ENCODE results near the gene BAD.

DNA sequence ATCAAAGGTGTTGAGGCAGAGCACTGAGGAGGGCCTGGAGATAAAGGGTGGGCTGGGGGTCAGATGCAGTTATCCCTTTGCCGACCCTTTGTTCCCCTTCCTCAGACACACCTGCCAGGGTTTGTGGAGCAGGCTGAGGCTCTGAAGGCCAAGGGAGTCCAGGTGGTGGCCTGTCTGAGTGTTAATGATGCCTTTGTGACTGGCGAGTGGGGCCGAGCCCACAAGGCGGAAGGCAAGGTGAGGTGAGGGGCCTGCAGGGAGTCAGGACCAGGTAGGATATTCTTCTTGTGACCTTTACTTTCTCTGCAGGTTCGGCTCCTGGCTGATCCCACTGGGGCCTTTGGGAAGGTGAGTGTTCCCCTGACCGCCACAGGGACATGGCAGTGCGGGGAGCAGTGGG is 36.1 kb upstream of the BAD start:
- TF ChIP-seq, protein P1, sequence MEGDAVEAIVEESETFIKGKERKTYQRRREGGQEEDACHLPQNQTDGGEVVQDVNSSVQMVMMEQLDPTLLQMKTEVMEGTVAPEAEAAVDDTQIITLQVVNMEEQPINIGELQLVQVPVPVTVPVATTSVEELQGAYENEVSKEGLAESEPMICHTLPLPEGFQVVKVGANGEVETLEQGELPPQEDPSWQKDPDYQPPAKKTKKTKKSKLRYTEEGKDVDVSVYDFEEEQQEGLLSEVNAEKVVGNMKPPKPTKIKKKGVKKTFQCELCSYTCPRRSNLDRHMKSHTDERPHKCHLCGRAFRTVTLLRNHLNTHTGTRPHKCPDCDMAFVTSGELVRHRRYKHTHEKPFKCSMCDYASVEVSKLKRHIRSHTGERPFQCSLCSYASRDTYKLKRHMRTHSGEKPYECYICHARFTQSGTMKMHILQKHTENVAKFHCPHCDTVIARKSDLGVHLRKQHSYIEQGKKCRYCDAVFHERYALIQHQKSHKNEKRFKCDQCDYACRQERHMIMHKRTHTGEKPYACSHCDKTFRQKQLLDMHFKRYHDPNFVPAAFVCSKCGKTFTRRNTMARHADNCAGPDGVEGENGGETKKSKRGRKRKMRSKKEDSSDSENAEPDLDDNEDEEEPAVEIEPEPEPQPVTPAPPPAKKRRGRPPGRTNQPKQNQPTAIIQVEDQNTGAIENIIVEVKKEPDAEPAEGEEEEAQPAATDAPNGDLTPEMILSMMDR (conservative IDR thresholded peaks at IDR 0.05; ENCODE audit: low read length), result no peak
- TF ChIP-seq EZH2phosphoT487 (IDR thresholded peaks at IDR 0.05; ENCODE audit: borderline replicate concordance, low read depth, low read length), result no peak

Measured in OCI-LY7 (cell line).